Superior temporal gyrus (tissue), 1 donor: Measurements from ENCODE around the gene CBR1.

ENCODE experiments used
- DNase-seq: peaks from one replicate; pipeline ENCODE4 v3.0.0-alpha.2; 2016; ENCODE audit errors: extremely low spot score

The CBR1 gene

DNA sequence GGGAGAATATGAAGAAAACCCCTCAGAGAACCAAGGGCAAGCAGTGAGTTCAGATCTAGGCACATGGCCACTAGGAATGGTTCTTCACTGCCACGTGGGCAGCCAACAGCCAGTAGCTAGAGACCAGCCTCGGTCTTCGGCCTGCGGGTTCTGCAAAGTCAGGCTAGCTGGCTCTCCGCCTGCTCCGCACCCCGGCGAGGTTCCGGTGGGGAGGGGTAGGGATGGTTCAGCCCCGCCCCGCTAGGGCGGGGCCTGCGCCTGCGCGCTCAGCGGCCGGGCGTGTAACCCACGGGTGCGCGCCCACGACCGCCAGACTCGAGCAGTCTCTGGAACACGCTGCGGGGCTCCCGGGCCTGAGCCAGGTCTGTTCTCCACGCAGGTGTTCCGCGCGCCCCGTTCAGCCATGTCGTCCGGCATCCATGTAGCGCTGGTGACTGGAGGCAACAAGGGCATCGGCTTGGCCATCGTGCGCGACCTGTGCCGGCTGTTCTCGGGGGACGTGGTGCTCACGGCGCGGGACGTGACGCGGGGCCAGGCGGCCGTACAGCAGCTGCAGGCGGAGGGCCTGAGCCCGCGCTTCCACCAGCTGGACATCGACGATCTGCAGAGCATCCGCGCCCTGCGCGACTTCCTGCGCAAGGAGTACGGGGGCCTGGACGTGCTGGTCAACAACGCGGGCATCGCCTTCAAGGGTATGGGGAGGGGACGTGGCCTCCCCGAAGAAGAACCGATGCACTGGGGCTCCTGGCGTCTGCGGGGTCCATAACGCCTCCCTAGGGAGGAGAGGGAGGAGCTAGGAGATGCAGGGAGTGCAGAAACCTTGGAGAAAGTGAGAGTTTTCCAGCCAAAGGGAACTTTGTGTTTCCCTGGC lies at the start of gene CBR1:
Gene CBR1 (plus strand): TSS at position 312 of the 871 bp plus-strand sequence. CDS start 92 bp downstream, at position 404.
- DNase-seq: peak; percentile 97

DNA sequence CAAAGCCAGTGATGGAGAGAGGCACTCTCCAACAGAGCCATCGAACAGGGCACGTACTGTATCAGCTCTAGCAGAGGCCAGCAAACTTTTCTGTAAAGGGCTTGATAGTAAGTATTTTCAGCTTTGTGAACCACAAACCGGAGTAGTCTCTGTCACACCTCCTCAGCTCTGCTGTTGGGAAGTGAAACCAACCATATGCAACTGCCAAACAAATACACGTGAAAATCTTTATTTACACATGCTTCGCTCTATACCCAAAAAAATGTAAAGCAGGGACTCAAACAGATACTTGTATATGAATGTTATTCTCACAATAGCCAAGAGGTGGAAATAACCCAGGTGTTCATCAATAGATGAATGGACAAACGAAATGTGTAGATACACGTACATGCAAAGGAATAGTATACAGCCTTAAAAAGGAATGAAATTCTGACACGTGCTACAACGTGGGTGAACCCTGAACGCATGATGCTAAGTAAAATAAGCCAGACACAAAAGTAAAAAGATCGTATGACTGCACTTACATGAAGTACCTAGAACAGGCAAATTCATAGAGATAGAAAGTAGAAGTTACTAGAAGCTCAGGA lies 48.5 kb upstream of the CBR1 start:
- DNase-seq: no peak

DNA sequence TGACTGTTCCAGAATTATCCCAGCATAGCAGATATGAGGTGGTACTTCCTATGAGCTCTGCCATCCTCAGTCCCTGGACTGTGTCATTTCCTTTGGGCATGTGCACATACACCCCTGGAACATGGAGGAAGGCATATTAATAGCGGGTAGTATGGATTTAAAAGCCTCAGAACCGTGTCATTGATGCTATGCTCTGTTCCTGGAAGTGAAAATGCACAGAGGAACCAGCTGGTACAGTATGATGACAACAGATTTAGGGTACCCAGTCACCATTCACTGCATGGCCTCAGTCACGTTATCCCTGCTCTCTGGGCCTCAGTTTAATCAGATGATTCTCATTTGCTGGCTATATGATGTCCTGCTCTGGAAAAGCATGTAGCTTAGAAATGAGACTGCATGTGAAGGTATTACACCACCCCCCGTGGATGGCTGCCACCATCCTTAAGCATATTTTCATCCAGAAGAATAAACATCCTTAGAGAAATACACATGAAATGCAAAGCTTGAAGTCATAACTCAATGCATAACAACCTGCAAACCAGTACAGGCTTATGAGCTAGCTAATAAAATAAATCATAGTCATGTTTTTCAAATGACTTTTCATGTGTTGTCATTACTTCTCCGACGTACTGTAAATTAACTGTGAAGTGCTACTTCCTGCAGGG lies 47.3 kb upstream of the CBR1 start:
- no peak for DNase-seq

DNA sequence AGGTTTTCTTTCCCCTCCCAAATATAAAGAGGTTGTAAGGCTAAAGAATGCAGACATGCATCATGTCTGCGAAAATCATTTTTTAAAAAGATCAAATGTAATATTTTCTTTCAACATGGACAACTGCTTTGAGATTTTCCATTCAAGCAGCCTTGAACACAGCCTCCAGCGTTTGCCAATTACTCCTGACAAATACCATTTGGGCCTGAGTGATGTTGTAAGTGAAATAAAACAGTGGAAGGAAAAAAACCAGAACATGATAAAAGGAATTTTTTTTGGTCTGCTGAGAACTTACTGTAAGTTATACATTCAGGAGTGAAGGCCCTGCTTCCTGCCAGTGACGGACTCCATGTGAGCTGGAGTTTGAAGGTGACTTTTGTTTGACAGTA lies 46.7 kb upstream of the CBR1 start:
- no peak for DNase-seq

DNA sequence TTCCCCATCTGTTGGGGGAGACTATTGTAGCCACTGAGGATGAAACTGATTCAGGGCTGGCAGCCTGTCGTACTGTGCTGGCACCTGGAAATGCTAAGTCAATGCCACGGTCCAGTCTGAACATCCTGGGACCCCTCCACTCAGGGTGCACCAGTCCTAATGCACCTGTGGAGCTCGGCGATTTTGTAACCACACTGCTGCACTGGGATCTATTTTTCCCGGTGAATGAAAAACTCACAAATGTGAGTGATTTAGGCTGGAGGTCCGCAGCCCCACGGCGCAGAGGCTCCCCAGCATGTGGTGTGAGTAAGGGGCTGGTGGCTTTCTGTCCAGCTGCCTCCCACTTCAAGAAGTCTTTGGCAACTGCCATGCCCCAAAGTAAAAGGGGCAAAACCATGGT lies 45.0 kb upstream of the CBR1 start:
- no peak for DNase-seq

DNA sequence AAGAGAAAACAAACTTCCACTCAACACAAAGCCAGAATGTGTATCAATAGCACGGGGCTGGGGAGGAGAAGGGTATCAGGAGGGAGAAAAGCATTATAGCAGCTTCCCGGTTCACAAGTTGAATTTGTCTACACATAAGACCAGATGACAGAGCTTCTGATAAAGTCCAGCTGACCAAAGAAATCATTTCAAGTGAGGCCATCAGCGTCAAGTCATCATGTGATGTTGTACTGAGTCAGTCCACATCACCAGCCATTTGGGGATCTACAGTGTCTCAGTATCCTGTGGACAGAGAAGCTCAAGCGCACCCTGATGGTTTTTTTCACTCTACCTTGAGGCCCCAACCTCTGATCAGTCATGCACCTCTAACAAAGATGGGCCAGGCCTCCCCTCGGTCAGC lies 42.5 kb upstream of the CBR1 start:
- no peak for DNase-seq

DNA sequence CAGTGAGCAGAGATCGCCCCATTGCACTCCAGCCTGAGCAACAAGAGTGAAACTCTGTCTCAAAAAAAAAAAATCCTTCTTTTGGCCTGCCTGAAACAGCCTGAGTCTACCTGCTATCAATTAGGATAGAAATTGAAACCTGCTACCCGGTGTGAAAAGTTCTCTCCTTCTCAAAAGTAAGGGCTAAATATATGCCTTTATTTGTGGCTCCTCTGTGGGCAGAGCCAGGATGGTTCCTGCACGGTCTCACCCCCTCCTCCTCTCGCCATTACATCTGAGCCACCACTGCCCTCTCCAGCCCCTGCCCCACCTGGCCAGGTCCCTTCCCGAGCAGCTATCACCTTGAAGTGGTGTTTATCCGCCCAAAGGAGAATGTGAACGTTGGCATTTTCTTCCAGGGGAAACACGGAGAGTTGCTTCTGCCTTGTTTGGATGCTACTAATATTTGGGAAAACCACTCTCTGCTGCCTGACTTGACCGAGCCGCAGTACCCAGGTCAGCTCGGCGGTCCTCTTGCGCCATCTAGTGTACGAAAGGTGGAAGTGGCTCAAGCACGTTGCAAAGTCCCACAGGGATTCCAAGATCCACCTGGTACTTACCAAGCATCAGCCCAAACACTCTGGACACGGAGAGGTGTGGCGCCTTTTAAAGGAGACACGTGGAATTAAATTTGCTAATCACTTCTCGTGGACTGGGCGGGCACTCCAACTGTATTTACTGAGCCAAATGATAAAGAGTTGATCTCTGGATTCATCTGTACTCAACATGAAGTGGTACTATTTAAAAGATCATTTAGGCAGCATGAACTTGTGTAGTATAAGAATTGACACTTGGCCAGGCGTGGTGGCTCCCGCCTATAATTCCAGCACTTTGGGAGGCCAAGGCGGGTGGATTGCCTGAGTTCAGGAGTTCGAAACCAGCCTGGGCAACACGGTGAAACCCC lies 41.4 kb upstream of the CBR1 start:
- DNase-seq: peak; percentile 84

DNA sequence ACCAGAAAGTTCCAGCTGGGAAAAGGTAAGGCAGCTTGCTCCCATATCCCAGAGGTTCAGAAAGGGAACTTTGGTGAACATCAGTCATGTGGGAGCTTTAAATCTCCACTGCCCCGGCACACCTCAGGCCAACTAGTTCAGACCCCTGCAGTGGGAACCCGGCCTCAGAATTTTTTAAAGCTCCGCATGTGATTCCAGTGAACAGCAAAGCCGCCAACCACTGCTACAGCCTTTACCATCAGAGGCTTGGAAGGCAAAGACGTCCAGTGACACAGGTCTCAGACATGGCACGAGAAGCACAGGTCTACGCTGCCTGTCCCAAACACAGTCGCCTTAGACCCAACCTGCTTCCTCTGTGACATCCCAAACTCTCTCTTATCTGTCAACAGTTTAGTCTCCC lies 40.5 kb upstream of the CBR1 start:
- no peak for DNase-seq

DNA sequence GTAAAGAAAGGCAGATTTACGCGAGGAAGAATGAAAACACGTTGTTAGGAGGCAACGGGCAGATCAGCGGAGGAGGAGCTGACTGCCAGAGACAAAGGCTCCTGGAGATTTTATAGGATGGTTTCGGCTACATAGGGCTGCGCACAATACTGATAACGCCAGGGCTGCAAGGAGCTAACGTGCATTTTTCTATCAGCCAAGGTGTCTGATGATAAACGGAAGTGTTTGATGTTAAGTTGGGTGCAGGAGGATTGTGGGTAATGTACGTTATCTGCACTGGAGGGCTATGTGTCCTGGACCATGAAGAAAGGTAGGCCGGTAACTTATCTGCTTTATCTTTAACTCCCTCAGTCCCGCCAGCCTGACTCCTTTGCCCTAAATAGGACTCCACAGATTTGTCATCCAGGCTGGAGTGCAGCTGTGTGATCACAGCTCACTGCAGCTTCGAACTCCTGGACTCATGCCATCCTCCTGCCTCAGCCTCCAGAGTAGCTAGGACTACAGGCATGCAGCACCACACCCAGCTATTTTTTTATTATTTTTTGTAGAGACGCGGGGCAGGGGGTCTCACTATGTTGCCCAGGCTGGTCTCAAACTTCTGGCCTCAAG lies 39.1 kb upstream of the CBR1 start:
- no peak for DNase-seq

DNA sequence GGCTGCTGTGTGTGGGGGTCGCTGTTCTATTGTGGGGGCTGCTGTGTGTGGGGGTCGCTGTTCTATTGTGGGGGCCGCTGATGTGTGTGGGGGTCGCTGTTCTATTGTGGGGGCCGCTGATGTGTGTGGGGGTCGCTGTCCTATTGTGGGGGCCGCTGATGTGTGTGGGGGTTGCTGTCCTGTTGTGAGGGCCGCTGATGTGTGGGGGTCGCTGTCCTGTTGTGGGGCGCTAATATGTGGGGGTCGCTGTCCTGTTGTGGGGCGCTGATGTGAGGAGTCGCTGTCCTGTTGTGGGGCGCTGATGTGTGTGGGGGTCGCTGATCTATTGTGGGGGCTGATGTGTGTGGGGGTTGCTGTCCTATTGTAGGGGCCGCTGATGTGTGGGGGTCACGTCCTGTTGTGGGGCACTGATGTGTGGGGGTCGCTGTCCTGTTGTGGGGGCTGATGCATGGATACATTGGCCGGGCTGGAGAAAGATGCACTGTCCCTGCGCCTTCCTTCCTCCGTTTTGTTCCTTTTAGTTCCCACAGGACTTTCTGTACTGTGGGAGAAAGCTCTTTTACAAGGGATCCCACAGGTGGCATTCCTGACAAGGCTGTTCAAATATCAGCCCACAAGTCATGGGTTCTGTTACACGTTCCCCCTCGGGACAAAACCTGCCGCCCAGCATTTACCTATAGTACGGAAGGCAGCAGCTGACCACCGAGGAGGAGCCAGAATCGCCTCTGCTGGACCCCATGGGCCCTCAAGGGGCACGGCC lies 37.0 kb upstream of the CBR1 start:
- DNase-seq: no peak

DNA sequence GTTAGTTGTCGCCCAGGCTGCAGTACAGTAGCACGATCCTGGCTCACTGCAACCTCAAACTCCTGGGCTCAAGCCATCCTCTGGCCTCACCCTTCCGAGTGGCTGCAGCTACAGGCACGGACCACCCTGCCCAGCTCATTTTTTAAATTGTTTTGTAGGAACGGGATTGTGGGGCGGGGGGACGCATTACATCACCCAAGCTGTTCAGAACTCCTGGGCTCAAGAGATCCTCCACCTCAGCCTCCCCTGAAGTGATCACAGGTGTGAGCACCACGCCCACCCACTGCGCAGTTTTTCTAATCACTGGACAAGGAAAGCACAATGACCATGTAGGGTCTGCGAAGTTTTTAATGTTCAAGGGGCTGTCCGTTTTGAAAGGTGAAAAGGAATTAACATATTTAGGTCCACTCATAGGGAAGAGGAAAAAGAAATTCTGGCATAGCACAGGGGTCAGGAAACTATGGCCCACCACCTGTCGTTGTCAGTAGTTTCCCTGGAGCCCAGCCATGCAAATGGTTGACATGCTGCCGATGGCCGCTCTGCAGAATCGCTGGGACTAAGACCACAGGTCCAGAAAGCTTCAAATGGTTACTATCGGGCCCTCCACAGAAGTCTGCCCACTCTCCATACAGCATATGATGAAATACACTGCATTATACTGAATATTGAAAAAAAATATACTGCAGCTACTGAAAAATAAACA lies 35.5 kb upstream of the CBR1 start:
- DNase-seq: no peak

DNA sequence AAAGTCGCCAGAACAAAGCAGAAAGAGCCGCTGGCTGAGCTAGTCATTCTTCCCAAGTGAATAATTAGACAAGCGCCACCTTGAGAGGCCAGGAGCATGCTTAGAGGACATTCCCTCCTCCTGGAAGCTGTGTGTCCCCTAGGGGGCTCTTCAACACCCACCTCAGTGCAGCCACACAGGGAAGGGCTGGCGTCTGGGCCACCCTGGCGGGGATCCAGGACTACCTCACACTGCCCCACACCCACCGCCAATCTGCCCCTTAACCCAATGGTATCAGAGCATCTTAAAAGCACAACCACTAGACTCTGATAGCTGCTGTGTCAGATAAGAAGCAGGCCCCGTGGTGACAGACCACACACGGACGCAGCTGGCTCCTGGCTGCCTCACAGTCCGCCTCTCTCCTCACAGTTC lies 34.4 kb upstream of the CBR1 start:
- no peak for DNase-seq

DNA sequence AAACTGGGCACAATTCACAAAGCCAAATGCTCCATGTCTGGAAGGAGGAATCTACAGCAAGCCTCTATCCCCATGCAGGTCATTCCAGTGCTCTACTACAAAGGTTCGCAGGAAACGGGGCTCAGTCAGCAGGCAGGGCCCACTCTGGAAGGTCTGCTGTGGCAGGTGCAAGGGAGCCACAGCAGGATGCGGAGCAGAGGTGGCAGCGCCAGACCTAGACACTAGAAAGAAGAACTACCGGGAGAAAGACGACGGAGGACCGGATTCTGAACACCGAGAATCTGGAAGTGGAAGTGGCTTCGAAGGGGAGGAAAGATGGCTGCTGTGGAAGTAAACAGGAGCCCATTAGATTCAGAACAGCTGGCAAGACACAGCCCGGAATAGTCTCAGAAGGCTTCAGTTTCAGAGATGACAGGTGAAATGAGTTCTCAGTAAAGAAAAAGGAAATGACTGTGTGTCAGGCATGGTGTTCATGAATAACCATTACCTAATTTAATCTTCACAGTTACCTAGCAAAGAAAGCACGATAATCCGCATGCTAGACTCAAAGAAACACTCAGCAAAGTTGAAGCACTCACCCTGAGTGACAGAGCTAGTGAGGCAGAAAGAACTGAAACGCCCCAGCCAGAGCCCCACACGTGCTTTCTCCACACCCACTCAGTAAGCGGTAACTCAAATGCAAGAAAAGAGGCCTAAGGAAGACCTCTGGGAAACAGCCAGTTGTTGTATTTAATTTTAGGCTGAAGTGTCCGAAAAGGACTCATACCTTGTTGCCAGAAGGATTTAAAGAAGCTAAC lies 30.9 kb upstream of the CBR1 start:
- no peak for DNase-seq

DNA sequence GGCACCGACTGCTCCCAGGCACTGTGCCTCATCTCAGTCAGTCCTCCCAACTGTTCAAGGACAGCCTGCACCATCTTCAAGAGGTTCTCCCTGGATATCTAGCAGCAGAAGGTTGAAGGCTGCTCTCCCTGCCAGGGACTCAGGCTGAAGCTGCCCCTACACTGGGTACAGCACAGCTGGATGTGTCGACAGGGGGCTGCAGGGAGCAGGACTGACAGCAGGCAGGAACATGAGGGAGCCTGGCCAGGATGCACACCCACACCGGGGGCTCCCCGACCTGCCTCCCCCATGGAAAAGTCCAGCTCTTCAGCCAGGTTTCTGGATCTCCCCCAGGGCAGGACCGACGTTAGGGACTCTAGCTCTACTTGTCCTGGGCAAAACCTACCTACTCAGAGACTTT lies 30.0 kb upstream of the CBR1 start:
- no peak for DNase-seq

DNA sequence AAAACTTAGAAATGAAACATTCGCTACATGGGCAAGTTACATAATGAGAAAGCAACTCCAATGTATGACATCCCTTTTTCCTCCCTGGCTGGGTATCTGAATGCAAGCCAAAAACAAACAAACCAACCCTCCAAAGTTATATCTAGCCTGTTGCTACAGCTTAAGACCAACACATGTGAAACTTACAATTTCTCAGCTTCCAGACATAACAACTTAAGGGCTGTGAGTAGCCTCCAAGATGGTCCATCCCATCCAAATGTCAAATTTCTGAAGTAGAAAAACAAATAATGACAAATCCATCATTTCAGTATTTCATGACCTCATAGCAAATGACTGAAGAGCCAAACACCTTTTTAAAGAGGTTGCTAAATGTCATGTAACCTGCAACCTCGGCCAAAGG lies 29.4 kb upstream of the CBR1 start:
- DNase-seq: no peak

DNA sequence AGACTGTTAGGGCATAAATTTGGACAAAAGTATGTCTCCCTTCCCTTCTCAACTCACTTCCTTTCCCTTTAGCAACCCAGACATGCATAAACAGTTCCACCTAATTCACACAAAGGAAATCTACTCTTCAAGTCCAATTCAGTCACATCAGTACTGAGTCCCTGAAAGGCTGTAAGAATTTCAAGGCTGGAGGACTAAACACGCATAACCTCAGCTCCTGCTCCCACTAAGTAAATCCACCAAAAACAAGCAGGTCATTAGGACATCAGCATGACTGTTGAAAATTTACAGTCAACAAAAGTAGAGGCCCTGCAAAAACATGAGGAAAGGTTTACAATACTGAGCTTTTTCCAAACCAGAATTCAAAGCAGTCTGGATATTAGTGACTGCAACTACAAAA lies 27.9 kb upstream of the CBR1 start:
- no peak for DNase-seq

DNA sequence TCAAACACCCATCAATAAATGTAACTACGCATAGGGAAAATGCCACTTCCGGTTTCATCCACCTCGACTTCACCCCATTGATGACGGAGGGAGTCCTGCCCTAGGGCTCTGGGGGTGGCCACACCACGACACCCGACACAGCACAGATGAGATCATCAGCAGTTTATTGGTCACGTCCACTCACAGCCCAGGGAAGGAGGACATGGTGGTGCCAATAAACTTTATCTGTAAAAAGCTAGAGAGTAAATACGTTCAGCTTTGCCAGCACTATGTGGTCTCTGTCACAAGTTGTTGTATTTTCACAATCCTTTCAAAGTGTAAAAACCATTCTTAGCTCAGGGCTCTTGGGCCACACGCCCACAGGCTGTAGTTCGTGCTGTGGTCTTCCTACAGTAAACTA lies 25.8 kb upstream of the CBR1 start:
- no peak for DNase-seq

DNA sequence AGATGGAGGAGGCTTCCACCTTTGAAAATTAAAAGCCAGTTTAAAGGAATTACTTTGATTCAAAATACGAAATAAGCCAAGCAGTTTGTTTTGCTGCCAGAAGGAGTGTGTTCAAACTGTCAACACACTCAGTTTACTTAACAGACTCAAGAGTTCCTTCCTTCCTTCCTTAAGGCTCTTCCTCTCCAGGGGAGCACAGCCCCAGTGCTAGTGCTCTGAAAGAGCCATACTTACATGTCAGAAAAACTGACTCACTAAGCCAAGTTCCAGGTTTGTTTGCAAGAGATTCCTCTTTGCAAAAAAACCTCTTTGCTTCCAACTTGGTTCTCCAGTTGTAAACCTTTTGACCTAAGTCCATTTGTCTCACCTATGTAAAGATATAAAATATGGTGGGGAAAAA lies 23.8 kb upstream of the CBR1 start:
- DNase-seq: no peak

DNA sequence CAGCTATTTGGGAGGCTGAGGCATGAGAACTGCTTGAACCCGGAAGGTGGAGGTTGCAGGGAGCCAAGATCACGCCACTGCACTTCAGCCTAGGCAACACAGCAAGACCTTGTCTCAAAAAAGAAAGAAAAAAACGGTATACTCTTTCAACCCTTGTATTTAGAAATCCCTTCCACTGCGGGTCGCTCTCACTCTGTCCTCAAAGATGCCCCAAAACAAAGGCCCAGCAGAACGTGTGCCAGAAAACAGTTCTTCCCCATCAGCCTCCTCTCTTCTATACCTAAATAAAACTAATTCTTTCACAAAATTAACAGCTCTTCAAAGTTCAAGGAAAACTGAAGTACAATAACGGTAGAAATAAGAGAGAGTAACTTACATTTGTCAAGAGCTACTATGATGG lies 22.7 kb upstream of the CBR1 start:
- DNase-seq: peak; percentile 52
